Activated T-cell treated with anti-CD3 and anti-CD28 coated beads for 1 hour (primary cell): Measurements from ENCODE around the gene EID2.

ENCODE experiments used
- DNase-seq: peaks from one replicate; pipeline ENCODE4 v3.0.0-alpha.2; 2020; ENCODE audit warnings: low read depth

Gene EID2

GRCh38 chr19:39501340-39501739 is 38.6 kb downstream of the EID2 start:
- no peak for DNase-seq

GRCh38 chr19:39500543-39500942 is 39.4 kb downstream of the EID2 start:
- no peak for DNase-seq

DNA sequence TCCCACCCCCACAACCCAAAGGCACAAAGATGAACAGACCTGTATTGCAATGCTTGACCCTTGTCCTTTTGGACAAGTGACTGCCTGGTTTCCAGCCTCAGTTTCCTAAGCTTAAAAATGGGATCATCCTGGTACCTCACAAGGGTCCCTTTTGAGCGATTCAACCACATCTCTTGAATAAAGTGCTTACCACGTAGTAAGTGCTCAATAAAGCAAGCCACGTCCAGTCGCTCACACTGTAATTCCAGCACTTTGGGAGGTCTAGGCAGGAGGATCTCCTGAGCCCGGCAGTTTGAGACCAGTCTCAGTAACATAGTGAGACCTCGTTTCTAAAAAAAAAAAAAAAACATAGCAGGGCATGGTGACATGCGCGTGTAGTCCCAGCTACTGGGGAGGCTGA is 40.0 kb downstream of the EID2 start:
- no peak for DNase-seq

- DNase-seq: no peak
Measured at GRCh38 chr19:39498798-39499642, 40.9 kb downstream of the EID2 start, which contains the start of gene DLL3. Gene DLL3 (plus strand): TSS chr19:39498947. CDS start chr19:39498975, 28 bp downstream.

DNA sequence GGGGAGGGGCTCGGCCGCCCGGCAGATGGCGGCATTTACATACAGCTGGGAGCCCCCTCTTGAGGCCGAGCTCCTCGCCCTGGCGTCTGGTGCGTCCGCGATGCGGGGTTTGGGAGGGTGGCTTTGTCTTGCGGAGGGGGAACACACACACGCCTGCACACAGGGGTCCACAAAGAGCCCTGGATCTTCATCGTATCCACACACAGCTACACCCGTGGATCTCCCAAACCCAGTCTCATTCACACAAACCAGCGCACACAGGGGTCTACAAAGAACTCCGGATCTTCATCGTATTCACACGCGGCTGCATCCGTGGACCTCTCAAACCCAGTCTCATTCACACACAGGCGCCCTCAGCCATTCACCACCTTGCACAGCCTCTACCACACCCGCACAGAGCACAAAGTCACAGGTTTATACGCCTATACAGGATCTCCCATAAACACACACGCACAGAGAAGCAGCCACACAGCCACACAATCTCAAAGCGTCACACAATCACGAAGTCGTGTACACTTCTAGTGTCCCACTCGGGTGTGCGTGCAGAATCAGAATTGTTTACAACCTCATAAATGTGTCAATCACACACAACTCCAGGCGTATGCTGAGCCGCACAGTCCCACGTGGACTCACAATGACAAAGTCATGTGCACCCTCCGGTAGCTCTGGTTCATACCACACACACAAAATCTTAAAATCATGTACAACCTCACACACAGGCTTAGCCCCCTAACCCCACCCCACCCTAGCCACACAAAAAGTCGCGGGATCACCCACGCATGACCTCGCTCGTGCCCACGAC is 41.8 kb downstream of the EID2 start:
- no peak for DNase-seq

DNA sequence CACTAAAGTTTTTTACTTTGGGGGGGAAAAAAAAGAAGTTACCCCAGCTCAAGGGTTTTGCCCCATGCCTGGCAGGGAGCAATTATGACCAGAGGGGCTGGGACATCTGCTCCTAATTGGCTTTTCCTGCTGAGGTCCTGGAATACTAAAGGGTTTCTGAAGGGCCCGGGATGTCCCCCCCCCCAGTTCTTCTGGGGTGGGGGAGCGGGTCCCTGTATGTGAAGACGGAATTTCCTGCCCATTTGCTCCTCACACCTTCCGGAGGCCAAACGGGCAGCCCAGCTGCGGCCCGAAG is 42.3 kb downstream of the EID2 start:
- no peak for DNase-seq

DNA sequence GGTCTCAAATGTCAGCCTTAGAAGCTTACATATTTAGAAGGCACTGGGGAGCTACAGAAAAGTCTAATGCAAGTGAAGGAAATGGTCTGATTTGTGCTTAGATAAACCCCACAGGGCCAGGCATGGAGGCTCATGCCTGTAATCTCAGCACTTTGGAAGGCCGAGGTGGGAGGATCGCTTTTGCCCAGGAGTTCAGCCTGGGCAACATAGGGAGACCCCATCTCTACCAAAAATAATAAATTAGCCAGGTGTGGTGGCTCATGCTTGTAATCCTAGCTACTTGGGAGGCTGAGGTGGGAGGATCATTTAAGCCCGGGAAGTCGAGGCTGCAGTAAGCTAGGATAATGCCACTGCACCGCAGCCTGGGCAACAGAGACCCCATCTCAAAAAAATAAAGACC is 43.9 kb downstream of the EID2 start:
- DNase-seq: no peak

- no peak for DNase-seq
Measured at GRCh38 chr19:39494661-39495060, 45.3 kb downstream of the EID2 start.

DNA sequence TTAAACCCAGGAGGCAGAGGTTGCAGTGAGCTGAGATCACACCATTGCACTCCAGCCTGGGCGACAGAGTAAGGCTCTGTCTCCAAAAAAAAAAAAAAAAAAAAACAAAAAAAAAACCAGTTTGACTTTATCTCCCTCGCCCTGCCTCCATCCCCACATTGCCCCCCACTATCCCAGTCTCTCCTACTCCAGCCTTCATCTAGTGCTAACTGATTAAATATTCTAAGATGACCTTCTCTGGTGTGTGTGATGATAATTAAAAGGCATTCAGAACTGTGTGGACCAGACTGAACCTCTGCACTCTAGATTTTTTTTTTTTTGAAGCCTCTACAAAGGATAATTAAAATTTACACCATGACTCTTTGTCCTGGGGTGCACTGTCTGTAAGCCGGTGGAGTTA is 47.2 kb downstream of the EID2 start:
- no peak for DNase-seq

DNA sequence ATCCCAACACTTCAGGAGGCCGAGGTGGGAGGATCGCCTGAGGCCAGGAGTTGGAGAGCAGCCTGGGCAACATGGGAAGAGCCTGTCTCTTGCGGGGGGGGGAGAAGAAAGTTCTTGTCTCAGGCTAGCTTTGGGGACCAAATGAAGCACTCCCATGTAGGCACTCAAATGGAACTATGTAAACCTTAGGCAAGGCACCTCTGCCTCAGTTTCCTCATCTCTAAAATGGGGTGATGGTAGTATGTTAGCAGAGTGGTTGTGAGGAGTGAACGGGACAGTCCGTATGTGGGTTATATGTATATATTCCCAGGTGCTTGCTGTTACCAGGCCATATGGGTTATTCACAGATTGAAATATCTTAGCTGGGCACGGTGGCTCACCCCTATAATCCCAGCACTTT is 47.7 kb downstream of the EID2 start:
- DNase-seq: no peak

DNA sequence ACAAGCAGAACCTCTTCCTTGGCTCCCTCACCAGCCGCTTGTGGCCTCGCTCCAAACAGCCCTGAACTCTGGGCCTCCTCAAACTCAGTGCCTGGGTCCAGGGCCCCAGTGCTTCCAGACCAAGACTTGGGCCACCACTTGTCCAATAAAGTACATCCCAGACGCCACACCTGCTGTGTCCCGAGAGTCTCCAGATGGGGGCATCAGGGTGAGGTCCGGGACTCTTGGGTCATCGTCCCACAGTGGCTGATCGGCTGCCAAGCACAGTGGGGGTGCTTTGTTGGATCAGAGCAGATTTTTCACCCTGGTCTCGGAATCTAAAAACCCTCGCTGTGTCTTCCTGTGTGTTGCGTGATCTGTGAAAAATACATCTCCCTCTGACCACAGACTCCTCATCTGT is 50.2 kb downstream of the EID2 start:
- no peak for DNase-seq
